Measurements from ENCODE around the gene ME1. TPM values are rescaled to one million over a fixed set of nuclear protein-coding genes. Genes with fewer than 3 reads are reported as not detected.

The ME1 gene
- total RNA-seq, 1 experiment from 2014 or later: 5.3 TPM

DNA sequence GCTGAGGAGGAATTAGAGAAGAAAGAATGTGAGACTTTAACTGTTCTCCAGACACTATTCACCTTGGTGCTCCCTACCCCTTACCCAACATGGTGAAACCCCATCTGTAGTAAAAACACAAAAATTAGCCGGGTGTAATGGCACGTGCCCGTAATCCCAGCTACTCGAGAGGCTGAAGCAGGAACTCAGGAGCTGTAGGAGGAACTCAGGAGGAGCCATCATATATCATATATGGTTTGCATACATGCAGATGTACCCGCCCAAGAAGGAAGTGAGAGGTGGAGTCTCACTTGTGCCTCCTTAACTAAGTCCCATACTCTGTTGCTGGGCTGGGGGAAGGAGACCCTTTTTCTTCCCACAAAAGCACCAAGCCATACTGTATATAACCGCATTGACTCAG is 35.5 kb upstream of the ME1 start (continued):
- no peak for TF ChIP-seq ERG (CRISPR knock-in tag; IDR thresholded peaks at IDR 0.05)

DNA sequence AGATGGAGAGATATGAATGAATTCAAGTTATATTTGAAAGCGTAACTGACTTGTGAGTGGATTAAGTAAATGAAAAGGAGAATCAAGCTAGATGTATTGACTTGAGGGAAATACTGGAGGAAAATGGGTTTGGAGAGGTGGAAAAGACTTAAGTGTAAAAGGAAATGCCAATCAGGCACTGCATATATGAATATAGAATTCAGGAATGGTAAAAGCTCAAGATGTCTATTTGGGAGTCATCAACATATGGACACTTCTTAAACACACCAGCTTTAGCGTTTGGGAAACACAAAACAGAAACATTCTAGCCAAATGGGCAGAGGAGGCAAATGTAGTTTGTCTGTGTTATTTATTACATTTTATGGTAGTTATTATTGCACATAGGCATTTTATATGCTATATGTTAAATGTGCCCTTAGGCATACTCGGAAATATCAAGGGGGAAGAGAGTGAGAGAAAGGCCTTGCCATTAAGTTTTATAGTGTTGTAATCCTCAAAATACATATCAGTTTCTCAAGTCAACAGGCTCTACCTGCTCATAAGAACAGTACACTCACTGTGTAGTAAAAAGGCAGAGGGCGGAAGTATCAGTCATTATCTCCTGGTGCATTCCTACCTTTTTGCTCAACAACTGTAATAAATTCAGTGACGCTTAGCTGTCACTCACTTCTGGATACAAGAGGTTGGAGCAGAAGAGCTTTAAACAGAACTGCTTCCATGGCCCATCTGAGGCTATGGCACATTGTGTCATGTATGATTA is 33.7 kb upstream of the ME1 start:
- no peak for DNase-seq (ENCODE audit: low spot score)

DNA sequence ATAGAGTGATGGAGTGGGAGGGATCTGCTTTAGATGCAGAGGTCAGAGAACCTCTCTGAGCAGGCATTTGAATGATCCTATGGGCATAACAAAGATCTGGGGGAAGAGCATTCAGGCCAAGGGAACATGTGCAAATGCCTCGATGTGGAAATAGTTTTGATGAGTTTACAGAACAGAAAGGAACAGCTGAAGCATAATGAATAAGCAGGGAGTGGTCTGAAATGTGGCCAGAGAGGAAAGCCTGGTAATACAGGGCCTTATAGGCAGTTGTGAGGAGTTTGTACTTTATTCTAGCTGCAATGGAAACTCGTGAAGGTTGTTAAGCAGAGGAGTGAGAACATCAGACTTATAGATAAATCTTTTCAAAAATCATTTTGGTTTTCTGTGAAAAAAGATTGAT is 33.0 kb upstream of the ME1 start:
- ATAC-seq: no peak
- TF ChIP-seq TEAD1 (CRISPR knock-in tag; IDR thresholded peaks at IDR 0.05) (no peak), ZNF423 (CRISPR knock-in tag; IDR thresholded peaks at IDR 0.05) (no peak), ZNF121 (CRISPR knock-in tag; IDR thresholded peaks at IDR 0.05) (no peak), IRF1 (CRISPR knock-in tag; IDR thresholded peaks at IDR 0.05) (no peak), JUN (CRISPR knock-in tag; IDR thresholded peaks at IDR 0.05) (no peak), CBFB (CRISPR knock-in tag; IDR thresholded peaks at IDR 0.05; ENCODE audit: low read depth) (no peak), FOXJ3 (CRISPR knock-in tag; IDR thresholded peaks at IDR 0.05; ENCODE audit: borderline replicate concordance) (no peak), OVOL2 (CRISPR knock-in tag; IDR thresholded peaks at IDR 0.05; ENCODE audit: borderline replicate concordance) (no peak), ESRRA (CRISPR knock-in tag; IDR thresholded peaks at IDR 0.05; ENCODE audit: borderline replicate concordance) (no peak)
- TF ChIP-seq, protein P1, sequence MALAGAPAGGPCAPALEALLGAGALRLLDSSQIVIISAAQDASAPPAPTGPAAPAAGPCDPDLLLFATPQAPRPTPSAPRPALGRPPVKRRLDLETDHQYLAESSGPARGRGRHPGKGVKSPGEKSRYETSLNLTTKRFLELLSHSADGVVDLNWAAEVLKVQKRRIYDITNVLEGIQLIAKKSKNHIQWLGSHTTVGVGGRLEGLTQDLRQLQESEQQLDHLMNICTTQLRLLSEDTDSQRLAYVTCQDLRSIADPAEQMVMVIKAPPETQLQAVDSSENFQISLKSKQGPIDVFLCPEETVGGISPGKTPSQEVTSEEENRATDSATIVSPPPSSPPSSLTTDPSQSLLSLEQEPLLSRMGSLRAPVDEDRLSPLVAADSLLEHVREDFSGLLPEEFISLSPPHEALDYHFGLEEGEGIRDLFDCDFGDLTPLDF (CRISPR knock-in tag; IDR thresholded peaks at IDR 0.05): no peak
- TF ChIP-seq, protein P2, sequence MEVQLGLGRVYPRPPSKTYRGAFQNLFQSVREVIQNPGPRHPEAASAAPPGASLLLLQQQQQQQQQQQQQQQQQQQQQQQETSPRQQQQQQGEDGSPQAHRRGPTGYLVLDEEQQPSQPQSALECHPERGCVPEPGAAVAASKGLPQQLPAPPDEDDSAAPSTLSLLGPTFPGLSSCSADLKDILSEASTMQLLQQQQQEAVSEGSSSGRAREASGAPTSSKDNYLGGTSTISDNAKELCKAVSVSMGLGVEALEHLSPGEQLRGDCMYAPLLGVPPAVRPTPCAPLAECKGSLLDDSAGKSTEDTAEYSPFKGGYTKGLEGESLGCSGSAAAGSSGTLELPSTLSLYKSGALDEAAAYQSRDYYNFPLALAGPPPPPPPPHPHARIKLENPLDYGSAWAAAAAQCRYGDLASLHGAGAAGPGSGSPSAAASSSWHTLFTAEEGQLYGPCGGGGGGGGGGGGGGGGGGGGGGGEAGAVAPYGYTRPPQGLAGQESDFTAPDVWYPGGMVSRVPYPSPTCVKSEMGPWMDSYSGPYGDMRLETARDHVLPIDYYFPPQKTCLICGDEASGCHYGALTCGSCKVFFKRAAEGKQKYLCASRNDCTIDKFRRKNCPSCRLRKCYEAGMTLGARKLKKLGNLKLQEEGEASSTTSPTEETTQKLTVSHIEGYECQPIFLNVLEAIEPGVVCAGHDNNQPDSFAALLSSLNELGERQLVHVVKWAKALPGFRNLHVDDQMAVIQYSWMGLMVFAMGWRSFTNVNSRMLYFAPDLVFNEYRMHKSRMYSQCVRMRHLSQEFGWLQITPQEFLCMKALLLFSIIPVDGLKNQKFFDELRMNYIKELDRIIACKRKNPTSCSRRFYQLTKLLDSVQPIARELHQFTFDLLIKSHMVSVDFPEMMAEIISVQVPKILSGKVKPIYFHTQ (CRISPR knock-in tag; IDR thresholded peaks at IDR 0.05): no peak
- TF ChIP-seq, protein P3, sequence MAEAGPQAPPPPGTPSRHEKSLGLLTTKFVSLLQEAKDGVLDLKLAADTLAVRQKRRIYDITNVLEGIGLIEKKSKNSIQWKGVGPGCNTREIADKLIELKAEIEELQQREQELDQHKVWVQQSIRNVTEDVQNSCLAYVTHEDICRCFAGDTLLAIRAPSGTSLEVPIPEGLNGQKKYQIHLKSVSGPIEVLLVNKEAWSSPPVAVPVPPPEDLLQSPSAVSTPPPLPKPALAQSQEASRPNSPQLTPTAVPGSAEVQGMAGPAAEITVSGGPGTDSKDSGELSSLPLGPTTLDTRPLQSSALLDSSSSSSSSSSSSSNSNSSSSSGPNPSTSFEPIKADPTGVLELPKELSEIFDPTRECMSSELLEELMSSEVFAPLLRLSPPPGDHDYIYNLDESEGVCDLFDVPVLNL (CRISPR knock-in tag; IDR thresholded peaks at IDR 0.05; ENCODE audit: borderline replicate concordance, low read depth): no peak
- ChIA-PET POLR2A (no interaction called here), CTCF (no interaction called here)
- H3K9me3 Mint-ChIP-seq: 0 out of 2 replicates have a peak, but pooled peaks cover 3% of the 10 kb centered on the region
- H3K27ac Mint-ChIP-seq: no peak overlapping the region
- H3K4me3 Mint-ChIP-seq: no peak overlapping the region
- no peaks in the 10 kb centered on the region for H3K36me3 Mint-ChIP-seq
- H3K27me3 Mint-ChIP-seq (ENCODE audit: low read depth): peaks cover 33% of the 10 kb centered on the region
- peaks cover 12% of the 10 kb centered on the region for H3K4me1 Mint-ChIP-seq
- DNase-seq (ENCODE audit: low spot score): no peak

More for the DNA sequence above, 33.7 kb upstream of the ME1 start:
- ChIA-PET POLR2A (no interaction called here), CTCF (interaction anchor here (1.2 kb wide), 1 partner anchor 72 kb away, joined by 4 read pairs; no protein-coding TSS in a partner anchor)
- Mint-ChIP-seq H3K4me3 (no peak overlapping the region), H3K27ac (no peak overlapping the region), H3K36me3 (no peaks in the 10 kb centered on the region), H3K4me1 (peaks cover 12% of the 10 kb centered on the region), H3K9me3 (0 out of 2 replicates have a peak, but pooled peaks cover 3% of the 10 kb centered on the region), H3K27me3 (ENCODE audit: low read depth) (peaks cover 31% of the 10 kb centered on the region)
- TF ChIP-seq, protein P4, sequence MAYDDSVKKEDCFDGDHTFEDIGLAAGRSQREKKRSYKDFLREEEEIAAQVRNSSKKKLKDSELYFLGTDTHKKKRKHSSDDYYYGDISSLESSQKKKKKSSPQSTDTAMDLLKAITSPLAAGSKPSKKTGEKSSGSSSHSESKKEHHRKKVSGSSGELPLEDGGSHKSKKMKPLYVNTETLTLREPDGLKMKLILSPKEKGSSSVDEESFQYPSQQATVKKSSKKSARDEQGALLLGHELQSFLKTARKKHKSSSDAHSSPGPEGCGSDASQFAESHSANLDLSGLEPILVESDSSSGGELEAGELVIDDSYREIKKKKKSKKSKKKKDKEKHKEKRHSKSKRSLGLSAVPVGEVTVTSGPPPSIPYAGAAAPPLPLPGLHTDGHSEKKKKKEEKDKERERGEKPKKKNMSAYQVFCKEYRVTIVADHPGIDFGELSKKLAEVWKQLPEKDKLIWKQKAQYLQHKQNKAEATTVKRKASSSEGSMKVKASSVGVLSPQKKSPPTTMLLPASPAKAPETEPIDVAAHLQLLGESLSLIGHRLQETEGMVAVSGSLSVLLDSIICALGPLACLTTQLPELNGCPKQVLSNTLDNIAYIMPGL (CRISPR knock-in tag; IDR thresholded peaks at IDR 0.05): no peak
- no peak for TF ChIP-seq ZNF281 (CRISPR knock-in tag; IDR thresholded peaks at IDR 0.05)
- TF ChIP-seq HMGA2 (CRISPR knock-in tag; IDR thresholded peaks at IDR 0.05): no peak
- no peak for TF ChIP-seq ELF4 (CRISPR knock-in tag; IDR thresholded peaks at IDR 0.05; ENCODE audit: low read depth)
- no peak for TF ChIP-seq NR2C2 (CRISPR knock-in tag; IDR thresholded peaks at IDR 0.05)
- no peak for TF ChIP-seq ETV6 (CRISPR knock-in tag; IDR thresholded peaks at IDR 0.05)
- TF ChIP-seq KAT7 (CRISPR knock-in tag; IDR thresholded peaks at IDR 0.05; ENCODE audit: borderline replicate concordance): no peak
- no peak for TF ChIP-seq TEAD4 (CRISPR knock-in tag; IDR thresholded peaks at IDR 0.05)
- no peak for ATAC-seq
